ENCODE measurements around the gene FAM163A.

DNA sequence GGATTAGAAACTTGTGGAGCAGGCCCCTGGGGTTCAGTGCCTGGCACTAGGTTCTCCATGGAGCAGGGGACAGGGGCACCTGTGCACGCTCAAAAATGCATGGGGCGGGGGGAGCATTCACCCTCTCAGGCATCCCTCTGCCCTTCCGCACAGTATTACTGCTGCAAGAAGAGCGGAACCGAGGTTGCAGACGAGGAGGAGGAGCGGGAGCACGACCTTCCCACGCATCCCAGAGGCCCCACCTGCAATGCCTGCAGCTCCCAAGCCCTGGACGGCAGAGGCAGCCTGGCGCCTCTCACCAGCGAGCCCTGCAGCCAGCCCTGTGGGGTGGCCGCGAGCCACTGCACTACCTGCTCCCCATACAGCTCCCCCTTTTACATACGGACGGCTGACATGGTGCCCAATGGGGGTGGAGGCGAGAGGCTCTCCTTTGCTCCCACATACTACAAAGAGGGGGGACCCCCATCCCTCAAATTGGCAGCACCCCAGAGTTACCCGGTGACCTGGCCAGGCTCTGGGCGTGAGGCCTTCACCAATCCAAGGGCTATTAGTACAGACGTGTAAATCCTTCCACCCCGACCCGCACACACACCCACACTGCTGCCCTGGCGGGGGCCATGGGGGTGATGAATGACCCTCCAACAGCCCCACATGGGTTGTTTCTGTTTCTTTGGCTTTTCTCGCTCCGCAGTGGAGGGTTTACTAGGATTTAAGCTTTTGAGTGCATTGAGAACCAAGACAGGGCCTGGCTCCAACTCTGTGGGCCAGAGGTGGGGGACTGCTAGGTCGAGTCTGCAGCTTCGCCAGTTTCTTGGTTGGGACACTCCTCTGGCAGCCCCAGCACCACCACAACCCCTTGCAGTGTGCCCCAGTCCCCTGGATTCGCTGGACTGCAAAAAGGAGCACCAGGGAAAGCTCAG, 70.8 kb downstream of the FAM163A start:
- TF ChIP-seq SUZ12 (IDR thresholded peaks at IDR 0.05): no peak
- TF ChIP-seq ELF4 (IDR thresholded peaks at IDR 0.05): no peak
- no peak for TF ChIP-seq SP1 (IDR thresholded peaks at IDR 0.05)
